Smooth muscle cell of bladder (primary cell): ENCODE results near the gene ZNF428. TPM values are rescaled to one million over a fixed set of nuclear protein-coding genes. Genes with fewer than 3 reads are reported as not detected.

Experiments used
- total RNA-seq: library from RNA; depleted of rRNA; stranded (reverse); fragments of >200 nt; gene quantifications from 2 replicates; pipeline ENCODE4 v1.2.3, GENCODE V29; 2014

The ZNF428 gene
- 35.0 and 37.5 TPM in 2 replicates for total RNA-seq

GRCh38 chr19:43619262-43620060 is at the start of gene ZNF428:
Gene ZNF428 (minus strand): TSS chr19:43619629. CDS start chr19:43614304, 5,325 bp downstream.

GRCh38 chr19:43639519-43640423 is 20.3 kb upstream of the ZNF428 start, which contains the start of gene CADM4:
Gene CADM4 (minus strand): TSS chr19:43639850. CDS start chr19:43639790, 60 bp downstream.

GRCh38 chr19:43611788-43612187 is 7.6 kb downstream of the ZNF428 start, which contains the start of gene SRRM5:
Gene SRRM5 (plus strand): TSS chr19:43612088. CDS start chr19:43612122, 34 bp downstream.

GRCh38 chr19:43595999-43596841 is 23.2 kb downstream of the ZNF428 start, which contains the start of the genes IRGQ and ZNF576:
Gene IRGQ (minus strand): TSS chr19:43596134. CDS start chr19:43595338, 796 bp downstream.
Gene ZNF576 (plus strand): TSS chr19:43596595. CDS start chr19:43597109, 514 bp downstream.

GRCh38 chr19:43575156-43575950 is 44.1 kb downstream of the ZNF428 start, which contains the start of the genes PINLYP and XRCC1:
Gene PINLYP (plus strand): TSS chr19:43575801. CDS start chr19:43577192, 1,391 bp downstream.
Gene XRCC1 (minus strand): TSS chr19:43575527. CDS start chr19:43575458, 69 bp downstream.

Other genes starting within 250 kb of the ZNF428 start
- not detected in 2 replicates for gene TEX101, start 204.7 kb downstream of the ZNF428 start, total RNA-seq
- gene LYPD3, start 154.0 kb downstream of the ZNF428 start, total RNA-seq: 0.09 and 0.14 TPM in 2 replicates
- gene PHLDB3, start 114.9 kb downstream of the ZNF428 start, total RNA-seq: 15.4 and 19.2 TPM in 2 replicates
- gene ETHE1, start 92.4 kb downstream of the ZNF428 start, total RNA-seq: 92.9 and 117 TPM in 2 replicates
- 0.14 and 0.28 TPM in 2 replicates for gene ZNF575, start 86.4 kb downstream of the ZNF428 start, total RNA-seq
- gene XRCC1, start 44.1 kb downstream of the ZNF428 start, total RNA-seq: 7.7 and 11.8 TPM in 2 replicates
- 0.55 and 1.4 TPM in 2 replicates for gene PINLYP, start 43.8 kb downstream of the ZNF428 start, total RNA-seq
- 15.6 and 17.4 TPM in 2 replicates for gene IRGQ, start 23.5 kb downstream of the ZNF428 start, total RNA-seq
- gene ZNF576, start 23.0 kb downstream of the ZNF428 start, total RNA-seq: 7.1 and 11.4 TPM in 2 replicates
- not detected in 2 replicates for gene SRRM5, start 7.5 kb downstream of the ZNF428 start, total RNA-seq
- gene CADM4, start 20.2 kb upstream of the ZNF428 start, total RNA-seq: 2.0 and 3.0 TPM in 2 replicates
- 75.2 and 84.7 TPM in 2 replicates for gene PLAUR, start 50.5 kb upstream of the ZNF428 start, total RNA-seq
- gene IRGC, start 96.4 kb upstream of the ZNF428 start, total RNA-seq: not detected in 2 replicates
- gene SMG9, start 135.3 kb upstream of the ZNF428 start, total RNA-seq: 5.5 and 7.4 TPM in 2 replicates
- 0.28 and 0.55 TPM in 2 replicates for gene KCNN4, start 161.3 kb upstream of the ZNF428 start, total RNA-seq
- gene LYPD5, start 182.8 kb upstream of the ZNF428 start, total RNA-seq: 0.14 and 0.74 TPM in 2 replicates
- gene ZNF283, start 207.7 kb upstream of the ZNF428 start, total RNA-seq: 11.4 and 14.1 TPM in 2 replicates